Measurements from ENCODE around the gene LARGE1.

Gene LARGE1

DNA sequence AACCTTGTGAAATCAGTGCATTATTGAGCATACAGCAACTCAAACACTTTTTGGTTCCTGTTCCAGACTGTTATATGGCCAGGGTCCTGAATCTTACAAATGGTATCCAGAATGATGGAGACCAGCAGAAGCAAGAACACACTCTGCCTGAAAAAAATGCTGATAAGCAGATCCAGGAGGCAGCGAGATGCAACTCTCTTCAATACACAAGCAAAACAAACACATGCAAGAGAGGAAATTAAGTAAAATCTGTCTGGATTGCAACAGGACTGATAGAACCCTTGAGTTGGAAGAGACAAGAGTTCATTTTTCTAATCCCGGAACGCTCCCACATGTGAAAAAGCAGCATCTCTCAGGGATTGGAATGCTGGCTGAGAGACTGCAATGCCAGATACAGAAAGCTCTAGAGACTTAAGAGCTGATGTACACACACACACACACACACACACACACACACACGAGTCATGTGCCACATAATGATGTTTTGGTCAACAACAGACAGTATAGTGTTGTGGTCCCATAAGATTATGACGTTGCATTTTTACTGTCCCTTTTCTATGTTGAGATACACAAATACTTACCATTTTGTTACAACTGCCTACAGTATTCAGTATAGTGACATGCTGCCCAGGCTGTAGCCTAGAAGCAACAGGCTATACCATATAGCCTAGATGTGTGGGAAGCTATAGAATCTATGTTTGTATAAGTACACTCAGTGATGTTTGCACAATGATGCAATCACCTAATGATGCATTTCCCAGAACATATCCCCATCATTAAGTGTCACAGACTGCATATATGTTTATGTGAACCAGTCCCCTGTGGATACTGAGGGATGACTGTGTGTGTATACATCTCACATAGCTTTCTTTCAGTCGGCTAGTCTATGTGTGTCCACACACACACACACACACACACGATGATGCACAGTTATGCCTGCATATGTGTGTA lies 406.6 kb downstream of the LARGE1 start:
- Histone ChIP-seq H4K8ac (ENCODE audit: low read depth, low read length) (no peak overlapping the region), H2AK5ac (ENCODE audit: low read depth, low read length) (no peak overlapping the region), H3K27me3 (ENCODE audit: control insufficient read depth in 3 of 3, insufficient read depth in 3 of 3, low read depth in 1 of 3, low read length in 3 of 3) (no peaks in the 10 kb centered on the region), H3K4me1 (ENCODE audit: control insufficient read depth in 2 of 2, insufficient read depth in 1 of 2, low read depth in 1 of 2, low read length in 2 of 2) (peaks cover 7 to 8% of the 10 kb centered on the region in 2 donors), H3K79me1 (ENCODE audit: low read depth, low read length) (no peaks in the 10 kb centered on the region), H3K18ac (ENCODE audit: low read length) (no peak overlapping the region), H2AFZ (ENCODE audit: low read length) (no peak overlapping the region), H3K36me3 (replicated peaks in 1 of 2; ENCODE audit: control insufficient read depth in 2 of 2, insufficient read depth in 2 of 2, low read length in 2 of 2) (no peaks in the 10 kb centered on the region), H3K9me3 (replicated peaks in 1 of 2; ENCODE audit: control insufficient read depth in 2 of 2, insufficient read depth in 1 of 2, low read depth in 1 of 2, low read length in 2 of 2) (no peaks in the 10 kb centered on the region), H2BK12ac (ENCODE audit: low read length) (no peak overlapping the region), H2BK5ac (ENCODE audit: low read length) (no peak overlapping the region), H3K4me2 (ENCODE audit: insufficient read depth, low read length, poor library complexity, severe bottlenecking) (no peak overlapping the region), H4K91ac (ENCODE audit: low read depth, low read length, poor library complexity) (no peak overlapping the region), H3K14ac (ENCODE audit: low read length) (no peak overlapping the region), H3K4ac (ENCODE audit: low read length) (no peak overlapping the region), H3K27ac (replicated peaks; ENCODE audit: low read length) (no peak overlapping the region), H2BK15ac (ENCODE audit: low read length) (no peak overlapping the region), H3K4me3 (ENCODE audit: low read length in 2 of 2) (no peak overlapping the region), H3K23ac (ENCODE audit: low read depth, low read length, poor library complexity) (no peak overlapping the region), H2BK120ac (ENCODE audit: low read depth, low read length) (no peak overlapping the region), H3K9ac (ENCODE audit: low read depth, low read length, poor library complexity) (no peak overlapping the region)
- no peak for DNase-seq (ENCODE audit: low spot score)
- WGBS, 2 donors (ENCODE audit: extremely low coverage in 2 of 2, insufficient read length in 2 of 2, insufficient replicate concordance in 1 of 2), result no CpG with 5 or more reads among the region's 7 CpGs

DNA sequence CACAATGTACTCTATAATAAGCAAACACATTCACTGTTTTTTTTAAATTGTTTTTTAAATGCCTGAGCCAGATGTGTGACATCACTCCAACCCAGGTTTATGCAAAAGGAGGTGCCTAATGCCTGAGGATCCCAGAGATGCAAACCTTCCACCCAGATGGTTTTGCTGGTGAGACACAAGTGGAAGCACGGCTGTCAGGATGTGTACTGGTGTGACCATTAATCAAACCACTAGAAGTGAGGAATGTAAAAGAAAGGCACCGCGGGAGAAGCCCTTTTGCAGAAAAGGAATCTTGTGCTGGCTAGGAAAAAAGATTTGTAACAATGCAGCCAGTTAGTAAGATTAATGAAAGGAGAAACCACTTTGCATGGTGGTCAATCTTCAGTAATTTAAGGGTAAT lies 407.4 kb downstream of the LARGE1 start:
- Histone ChIP-seq H4K8ac (ENCODE audit: low read depth, low read length) (no peak overlapping the region), H3K9ac (ENCODE audit: low read depth, low read length, poor library complexity) (no peak overlapping the region), H2BK15ac (ENCODE audit: low read length) (no peak overlapping the region), H3K14ac (ENCODE audit: low read length) (no peak overlapping the region), H3K23ac (ENCODE audit: low read depth, low read length, poor library complexity) (no peak overlapping the region), H3K4me3 (ENCODE audit: low read length in 2 of 2) (no peak overlapping the region), H2AFZ (ENCODE audit: low read length) (no peak overlapping the region), H4K91ac (ENCODE audit: low read depth, low read length, poor library complexity) (no peak overlapping the region), H2BK12ac (ENCODE audit: low read length) (no peak overlapping the region), H3K79me1 (ENCODE audit: low read depth, low read length) (no peaks in the 10 kb centered on the region), H3K9me3 (replicated peaks in 1 of 2; ENCODE audit: control insufficient read depth in 2 of 2, insufficient read depth in 1 of 2, low read depth in 1 of 2, low read length in 2 of 2) (no peaks in the 10 kb centered on the region), H3K27ac (replicated peaks; ENCODE audit: low read length) (no peak overlapping the region), H2BK120ac (ENCODE audit: low read depth, low read length) (no peak overlapping the region), H3K4me1 (ENCODE audit: control insufficient read depth in 2 of 2, insufficient read depth in 1 of 2, low read depth in 1 of 2, low read length in 2 of 2) (peaks cover 7 to 9% of the 10 kb centered on the region in 2 donors), H2AK5ac (ENCODE audit: low read depth, low read length) (no peak overlapping the region), H3K4me2 (ENCODE audit: insufficient read depth, low read length, poor library complexity, severe bottlenecking) (no peak overlapping the region), H3K27me3 (ENCODE audit: control insufficient read depth in 3 of 3, insufficient read depth in 3 of 3, low read depth in 1 of 3, low read length in 3 of 3) (no peaks in the 10 kb centered on the region), H2BK5ac (ENCODE audit: low read length) (no peak overlapping the region), H3K36me3 (replicated peaks in 1 of 2; ENCODE audit: control insufficient read depth in 2 of 2, insufficient read depth in 2 of 2, low read length in 2 of 2) (no peaks in the 10 kb centered on the region), H3K18ac (ENCODE audit: low read length) (no peak overlapping the region), H3K4ac (ENCODE audit: low read length) (no peak overlapping the region)
- no CpG with 5 or more reads among the region's 3 CpGs for WGBS, 2 donors (ENCODE audit: extremely low coverage in 2 of 2, insufficient read length in 2 of 2, insufficient replicate concordance in 1 of 2)
- DNase-seq (ENCODE audit: low spot score), result no peak

DNA sequence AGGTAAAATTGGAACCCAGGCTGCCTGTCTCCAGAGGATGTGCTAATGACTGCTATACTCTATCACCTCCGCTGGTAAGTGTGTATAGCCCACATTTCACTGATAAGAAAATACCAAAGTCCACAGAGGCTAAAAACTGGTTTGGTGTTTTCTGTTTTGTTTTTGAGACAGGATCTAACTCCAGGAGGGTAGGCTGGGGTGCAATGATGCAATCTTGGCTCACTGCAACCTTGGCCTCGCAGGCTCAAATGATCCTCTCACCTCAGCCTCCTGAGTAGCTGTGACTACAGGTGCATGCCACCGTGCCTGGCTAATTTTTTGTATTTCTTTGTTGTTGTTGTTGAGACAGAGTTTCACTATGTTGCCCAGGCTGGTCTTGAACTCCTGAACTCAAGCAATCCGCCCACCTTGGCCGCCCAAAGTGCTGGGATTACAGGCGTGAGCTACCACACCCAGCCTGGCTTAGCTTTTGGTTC lies 409.8 kb downstream of the LARGE1 start:
- Histone ChIP-seq H2BK120ac (ENCODE audit: low read depth, low read length) (no peak overlapping the region), H2BK12ac (ENCODE audit: low read length) (no peak overlapping the region), H3K4ac (ENCODE audit: low read length) (no peak overlapping the region), H2BK15ac (ENCODE audit: low read length) (no peak overlapping the region), H4K8ac (ENCODE audit: low read depth, low read length) (no peak overlapping the region), H3K36me3 (replicated peaks in 1 of 2; ENCODE audit: control insufficient read depth in 2 of 2, insufficient read depth in 2 of 2, low read length in 2 of 2) (no peaks in the 10 kb centered on the region), H2AFZ (ENCODE audit: low read length) (no peak overlapping the region), H3K9ac (ENCODE audit: low read depth, low read length, poor library complexity) (no peak overlapping the region), H3K79me1 (ENCODE audit: low read depth, low read length) (no peaks in the 10 kb centered on the region), H3K4me1 (ENCODE audit: control insufficient read depth in 2 of 2, insufficient read depth in 1 of 2, low read depth in 1 of 2, low read length in 2 of 2) (peaks cover 7% of the 10 kb centered on the region in 2 donors), H3K4me3 (ENCODE audit: low read length in 2 of 2) (no peak overlapping the region), H4K91ac (ENCODE audit: low read depth, low read length, poor library complexity) (no peak overlapping the region), H3K27ac (replicated peaks; ENCODE audit: low read length) (no peak overlapping the region), H3K14ac (ENCODE audit: low read length) (no peak overlapping the region), H3K23ac (ENCODE audit: low read depth, low read length, poor library complexity) (no peak overlapping the region), H3K4me2 (ENCODE audit: insufficient read depth, low read length, poor library complexity, severe bottlenecking) (no peak overlapping the region), H3K27me3 (ENCODE audit: control insufficient read depth in 3 of 3, insufficient read depth in 3 of 3, low read depth in 1 of 3, low read length in 3 of 3) (no peaks in the 10 kb centered on the region), H2AK5ac (ENCODE audit: low read depth, low read length) (no peak overlapping the region), H3K18ac (ENCODE audit: low read length) (no peak overlapping the region), H3K9me3 (replicated peaks in 1 of 2; ENCODE audit: control insufficient read depth in 2 of 2, insufficient read depth in 1 of 2, low read depth in 1 of 2, low read length in 2 of 2) (no peaks in the 10 kb centered on the region), H2BK5ac (ENCODE audit: low read length) (no peak overlapping the region)
- whole genome bisulfite sequencing, 2 donors (ENCODE audit: extremely low coverage in 2 of 2, insufficient read length in 2 of 2, insufficient replicate concordance in 1 of 2), result no CpG with 5 or more reads among the region's 6 CpGs
- no peak for DNase-seq (ENCODE audit: low spot score)

DNA sequence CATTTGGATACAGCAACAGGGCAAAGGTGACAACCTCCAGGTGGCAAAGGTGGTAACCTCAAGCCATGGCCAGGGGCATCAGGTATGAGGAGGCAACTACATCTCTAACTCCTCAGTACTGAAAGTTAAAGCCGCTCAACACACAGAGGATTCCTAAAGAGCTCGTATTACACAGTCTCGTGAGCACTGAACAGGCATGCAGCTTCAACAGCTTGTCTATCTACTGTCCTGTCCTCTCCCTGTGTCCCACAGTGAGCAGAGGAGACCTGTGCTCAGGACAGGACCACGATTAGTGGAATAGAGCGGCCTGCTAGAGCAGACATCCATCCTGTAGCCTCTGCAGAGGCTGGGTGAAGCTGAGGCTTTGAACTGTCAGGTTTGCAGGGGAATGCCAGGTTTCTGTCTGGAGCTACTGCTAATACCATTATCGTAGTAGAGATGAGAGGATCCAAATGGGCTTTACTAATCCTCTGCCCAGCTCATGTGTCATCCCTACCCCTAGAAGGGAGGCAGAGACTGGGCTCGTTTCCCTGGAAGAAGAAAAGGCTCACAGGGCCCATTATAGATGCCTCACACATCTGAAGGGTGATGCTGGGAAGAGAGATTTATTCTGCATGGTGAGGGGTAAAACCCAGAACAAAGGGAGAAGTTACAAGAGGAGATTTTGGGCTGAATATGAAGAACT lies 415.2 kb downstream of the LARGE1 start:
- no peak overlapping the region for H3K4me2 ChIP-seq (ENCODE audit: insufficient read depth, low read length, poor library complexity, severe bottlenecking)
- no peak overlapping the region for H3K9ac ChIP-seq (ENCODE audit: low read depth, low read length, poor library complexity)
- no peak overlapping the region for H2BK5ac ChIP-seq (ENCODE audit: low read length)
- H2AK5ac ChIP-seq (ENCODE audit: low read depth, low read length), result peak overlapping the region; percentile 9
- no CpG with 5 or more reads among the region's 7 CpGs for WGBS, 2 donors (ENCODE audit: extremely low coverage in 2 of 2, insufficient read length in 2 of 2, insufficient replicate concordance in 1 of 2)
- no peaks in the 10 kb centered on the region for H3K27me3 ChIP-seq (ENCODE audit: control insufficient read depth in 3 of 3, insufficient read depth in 3 of 3, low read depth in 1 of 3, low read length in 3 of 3)
- H3K14ac ChIP-seq (ENCODE audit: low read length), result no peak overlapping the region
- H3K4ac ChIP-seq (ENCODE audit: low read length), result no peak overlapping the region
- no peak overlapping the region for H3K23ac ChIP-seq (ENCODE audit: low read depth, low read length, poor library complexity)
- no peak overlapping the region for H4K91ac ChIP-seq (ENCODE audit: low read depth, low read length, poor library complexity)
- no peak overlapping the region for H3K18ac ChIP-seq (ENCODE audit: low read length)
- no peak overlapping the region for H2AFZ ChIP-seq (ENCODE audit: low read length)
- H3K79me1 ChIP-seq (ENCODE audit: low read depth, low read length), result no peaks in the 10 kb centered on the region
- no peak overlapping the region for H2BK12ac ChIP-seq (ENCODE audit: low read length)
- no peak overlapping the region for H2BK15ac ChIP-seq (ENCODE audit: low read length)
- no peak overlapping the region for H2BK120ac ChIP-seq (ENCODE audit: low read depth, low read length)
- no peak overlapping the region for H3K27ac ChIP-seq (replicated peaks; ENCODE audit: low read length)
- no peak overlapping the region for H3K4me3 ChIP-seq (ENCODE audit: low read length in 2 of 2)
- H4K8ac ChIP-seq (ENCODE audit: low read depth, low read length), result peak overlapping the region; percentile 66
- DNase-seq (ENCODE audit: low spot score), result no peak
- no peaks in the 10 kb centered on the region for H3K36me3 ChIP-seq (replicated peaks in 1 of 2; ENCODE audit: control insufficient read depth in 2 of 2, insufficient read depth in 2 of 2, low read length in 2 of 2)
- H3K4me1 ChIP-seq (ENCODE audit: control insufficient read depth in 2 of 2, insufficient read depth in 1 of 2, low read depth in 1 of 2, low read length in 2 of 2), result peaks cover 0 to 7% of the 10 kb centered on the region in 2 donors
- H3K9me3 ChIP-seq (replicated peaks in 1 of 2; ENCODE audit: control insufficient read depth in 2 of 2, insufficient read depth in 1 of 2, low read depth in 1 of 2, low read length in 2 of 2), result no peaks in the 10 kb centered on the region
